HEK293T (cell line): ENCODE data around the gene ERBB2.
"Not testable (repeated sequence)": the region's sequence is repeated elsewhere in the genome, so short reads cannot be mapped to it uniquely, and the experiment has no call there.

ENCODE experiments used
- CTCF ChIA-PET: fragments of 350-600 bp; formaldehyde crosslinking; extraction: SDS; loops from one replicate; lab custom pipeline; 2021; ENCODE audit warnings: antibody characterized with exemption, inconsistent platforms; lab: Yijun Ruan, JAX
- POLR2A ChIA-PET: fragments of 350-600 bp; formaldehyde crosslinking; extraction: SDS; loops from one replicate; lab custom pipeline; 2020; ENCODE audit warnings: antibody characterized with exemption, inconsistent platforms; lab: Yijun Ruan, JAX
- DNase-seq: peaks from one replicate; pipeline ENCODE4 v3.0.0; 2012; ENCODE audit warnings: mixed read lengths; ENCODE audit errors: extremely low spot score
- ARNT ChIP-seq: fragments of 450-650 bp; IDR thresholded peaks from 2 replicates; pipeline ENCODE4 v1.6.1; 2017; ENCODE audit warnings: mild to moderate bottlenecking
- BHLHE40 ChIP-seq: fragments of 450-650 bp; IDR thresholded peaks from 2 replicates; pipeline ENCODE4 v1.6.1; 2016; ENCODE audit warnings: mild to moderate bottlenecking, moderate library complexity, borderline replicate concordance
- CTBP1 ChIP-seq: fragments of 450-650 bp; IDR thresholded peaks from 2 replicates; pipeline ENCODE4 v1.6.1; 2016; ENCODE audit warnings: borderline replicate concordance
- ELF4 ChIP-seq: fragments of 450-650 bp; IDR thresholded peaks from 2 replicates; pipeline ENCODE4 v1.6.1; 2017; ENCODE audit warnings: antibody characterized with exemption
- FOXA1 ChIP-seq: fragments of 450-650 bp; IDR thresholded peaks from 2 replicates; pipeline ENCODE4 v1.6.1; 2016; ENCODE audit warnings: mild to moderate bottlenecking
- FOXK2 ChIP-seq: fragments of 450-650 bp; IDR thresholded peaks from 2 replicates; pipeline ENCODE4 v1.6.1; 2016; ENCODE audit warnings: mild to moderate bottlenecking
- FOXM1 ChIP-seq: fragments of 450-650 bp; IDR thresholded peaks from 2 replicates; pipeline ENCODE4 v1.6.1; 2017; ENCODE audit warnings: mild to moderate bottlenecking, borderline replicate concordance
- HDGF ChIP-seq: fragments of 450-650 bp; IDR thresholded peaks from 2 replicates; pipeline ENCODE4 v1.6.1; 2017; ENCODE audit warnings: antibody characterized with exemption, borderline replicate concordance
- L3MBTL2 ChIP-seq: fragments of 450-650 bp; conservative IDR thresholded peaks from 2 replicates; pipeline ENCODE4 v1.6.1; 2016; ENCODE audit warnings: mild to moderate bottlenecking
- LEF1 ChIP-seq: fragments of 450-650 bp; IDR thresholded peaks from 2 replicates; pipeline ENCODE4 v1.6.1; 2017; ENCODE audit warnings: mild to moderate bottlenecking, borderline replicate concordance
- NFRKB ChIP-seq: fragments of 450-650 bp; IDR thresholded peaks from 2 replicates; pipeline ENCODE4 v1.6.1; 2016; ENCODE audit warnings: mild to moderate bottlenecking, moderate library complexity
- PKNOX1 ChIP-seq: fragments of 450-650 bp; IDR thresholded peaks from 2 replicates; pipeline ENCODE4 v1.6.1; 2016
- SP1 ChIP-seq: fragments of 450-650 bp; IDR thresholded peaks from 2 replicates; pipeline ENCODE4 v1.6.1; 2017
- SUZ12 ChIP-seq: fragments of 450-650 bp; IDR thresholded peaks from 2 replicates; pipeline ENCODE4 v1.6.1; 2016; ENCODE audit warnings: mild to moderate bottlenecking
- TARDBP ChIP-seq: fragments of 450-650 bp; IDR thresholded peaks from 2 replicates; pipeline ENCODE4 v1.6.1; 2016
- ZNF384 ChIP-seq: fragments of 450-650 bp; IDR thresholded peaks from 2 replicates; pipeline ENCODE4 v1.6.1; 2016

Gene ERBB2

GRCh38 chr17:39696731-39697130 is 3.1 kb upstream of the ERBB2 start:
- ChIA-PET POLR2A (interaction anchor here (1.9 kb wide), 1 partner anchor 9 kb away, joined by 11 read pairs; the partner anchor contains the start of gene PGAP3), CTCF (interaction anchor here (0.8 kb wide), 1 partner anchor 9 kb away, joined by 3 read pairs; the partner anchor contains the start of gene PGAP3)
- DNase-seq, result no peak
- TF ChIP-seq NFRKB (no peak), HDGF (no peak), ARNT (no peak), SUZ12 (no peak), L3MBTL2 (no peak), ELF4 (no peak), SP1 (no peak), CTBP1 (no peak), FOXM1 (no peak), TARDBP (no peak), FOXK2 (no peak), FOXA1 (no peak), ZNF384 (no peak), BHLHE40 (no peak), PKNOX1 (no peak), LEF1 (no peak)

GRCh38 chr17:39697961-39698360 is 1.9 kb upstream of the ERBB2 start:
- CTCF ChIA-PET, result no interaction called here
- DNase-seq, result no peak
- POLR2A ChIA-PET, result interaction anchor here (4.5 kb wide), 1 partner anchor 8 kb away, joined by 84 read pairs; the partner anchor contains the start of gene PGAP3
- TF ChIP-seq NFRKB (no peak), SUZ12 (no peak), CTBP1 (no peak), TARDBP (no peak), FOXA1 (no peak), ARNT (no peak), BHLHE40 (no peak), PKNOX1 (no peak), HDGF (no peak), FOXM1 (no peak), ZNF384 (no peak), ELF4 (no peak), LEF1 (no peak), L3MBTL2 (no peak), SP1 (no peak)

- ChIA-PET CTCF (interaction anchor here (0.6 to 2.0 kb wide), 6 partner anchors 15 to 78 kb away, joined by 3 to 8 read pairs (median 4); partner anchors contain the start of gene MIEN1), POLR2A (interaction anchor here (0.7 to 4.5 kb wide), 22 partner anchors 10 to 546 kb away, joined by 3 to 84 read pairs (median 5); partner anchors contain the start of genes MIEN1, PGAP3, RPL19 and STARD3)
- not testable (repeated sequence) for DNase-seq
These were observed 577 bp upstream of the ERBB2 start for GRCh38 chr17:39699157-39699817.

GRCh38 chr17:39700148-39700987 is 504 bp downstream of the ERBB2 start:
- TF ChIP-seq SUZ12 (no peak), HDGF (no peak), FOXA1 (no peak), SP1 (no peak), PKNOX1 (no peak), CTBP1 (no peak)
- ChIA-PET CTCF (interaction anchor here (0.6 to 2.0 kb wide), 6 partner anchors 14 to 79 kb away, joined by 3 to 8 read pairs (median 4); partner anchors contain the start of gene MIEN1), POLR2A (interaction anchor here (0.7 to 4.5 kb wide), 24 partner anchors 9 to 547 kb away, joined by 3 to 84 read pairs (median 4); partner anchors contain the start of genes MIEN1, PGAP3, PNMT and RPL19)
- DNase-seq, result peak; percentile 40

GRCh38 chr17:39701012-39701783 is 1.3 kb downstream of the ERBB2 start:
- TF ChIP-seq SUZ12 (no peak), CTBP1 (no peak), FOXA1 (no peak), SP1 (no peak), ELF4 (no peak), ZNF384 (no peak), ARNT (no peak), L3MBTL2 (no peak), TARDBP (no peak), FOXK2 (no peak)
- POLR2A ChIA-PET, result interaction anchor here (0.9 to 4.5 kb wide), 9 partner anchors 8 to 502 kb away, joined by 3 to 84 read pairs (median 7); partner anchors contain the start of genes MIEN1, PGAP3 and RPL19
- CTCF ChIA-PET, result interaction anchor here (1.2 to 2.0 kb wide), 2 partner anchors 29 kb away, joined by 3 to 8 read pairs; partner anchors contain the start of gene MIEN1
- no peak for DNase-seq
